HL-60 (cell line): Measurements from ENCODE around the gene NDUFS1.
"Not testable (repeated sequence)": the region's sequence is repeated elsewhere in the genome, so short reads cannot be mapped to it uniquely, and the experiment has no call there.

ENCODE experiments used
- DNase-seq, 2 experiments: peaks; one replicate each; pipeline ENCODE4 v3.0.0-alpha.2; 2010 to 2020; ENCODE audit warnings: low read depth in 1 of 2, low spot score in 1 of 2
- H3K27ac ChIP-seq: fragments of 250-450 bp; sonication (Bioruptor Pico); replicated peaks from 2 replicates; pipeline ENCODE4 v1.5.1; 2020; ENCODE audit warnings: mild to moderate bottlenecking, moderate library complexity
- H3K27me3 ChIP-seq: fragments of 250-450 bp; sonication (Bioruptor Pico); 2 replicates; pipeline ENCODE4 v1.5.1; 2021; ENCODE audit warnings: mild to moderate bottlenecking, moderate library complexity; ENCODE audit not compliant: insufficient read depth, poor library complexity, severe bottlenecking
- H3K4me3 ChIP-seq: replicated peaks from 2 replicates; pipeline ENCODE4 v1.5.1; 2011; ENCODE audit warnings: mild to moderate bottlenecking, control low read depth, low read length; ENCODE audit not compliant: insufficient read depth
- GABPA ChIP-seq: IDR thresholded peaks from 2 replicates; pipeline ENCODE4 v1.6.1; 2012; ENCODE audit warnings: low read depth
- POLR2AphosphoS5 ChIP-seq: IDR thresholded peaks from 2 replicates; pipeline ENCODE4 v1.6.1; 2012; ENCODE audit warnings: low read depth
- SPI1 ChIP-seq: IDR thresholded peaks from 2 replicates; pipeline ENCODE4 v1.6.1; 2012; ENCODE audit warnings: low read depth, mild to moderate bottlenecking, borderline replicate concordance
- TF ChIP-seq, protein P1 (sequence below): IDR thresholded peaks from one replicate; pipeline ENCODE4 v1.5.1; 2011; ENCODE audit warnings: low read length, control low read depth, inconsistent platforms; ENCODE audit not compliant: insufficient read depth
- TF ChIP-seq, protein P2 (sequence below): IDR thresholded peaks from 2 replicates; pipeline ENCODE4 v1.6.1; 2012; ENCODE audit warnings: low read depth; ENCODE audit not compliant: insufficient replicate concordance

Gene NDUFS1

DNA sequence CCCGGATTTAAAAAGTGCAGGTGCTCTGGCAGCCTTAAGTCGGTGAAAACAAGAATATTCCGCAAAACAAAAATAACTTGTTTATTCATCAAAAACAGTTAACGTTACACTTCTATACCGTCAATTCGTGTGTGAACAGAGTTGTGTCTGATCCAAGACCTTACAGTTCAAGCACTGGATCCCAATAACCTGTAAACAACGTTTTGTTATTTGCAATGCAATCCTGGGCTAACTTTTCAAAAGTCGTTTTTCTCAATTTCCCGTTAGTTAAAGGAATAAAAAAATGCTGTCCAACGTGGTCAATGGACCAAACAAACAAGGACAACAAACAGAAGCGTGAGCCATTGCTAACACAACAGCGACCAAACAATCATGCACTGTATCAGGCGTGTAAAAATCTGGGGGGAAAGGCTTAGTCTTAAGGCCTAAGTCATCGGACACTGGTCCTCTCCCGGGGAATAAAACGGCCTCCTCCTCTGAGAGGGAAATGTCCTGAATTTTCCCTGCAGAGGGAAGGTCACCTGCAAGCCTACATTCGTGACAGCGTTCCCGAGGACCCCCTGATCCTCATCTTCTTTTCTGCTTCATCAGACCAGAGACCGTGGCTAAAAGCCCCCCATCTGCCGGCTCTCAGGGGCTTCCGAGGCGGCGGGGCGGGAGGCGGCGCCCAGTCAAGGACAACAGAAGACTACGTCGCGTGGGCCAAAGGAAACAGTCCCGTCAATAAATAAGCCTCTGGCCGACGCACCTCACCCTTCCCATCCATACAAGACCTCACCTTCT, 490 bp downstream of the NDUFS1 start:
- peak in 1 of 2 experiments; percentile 11 for DNase-seq

DNA sequence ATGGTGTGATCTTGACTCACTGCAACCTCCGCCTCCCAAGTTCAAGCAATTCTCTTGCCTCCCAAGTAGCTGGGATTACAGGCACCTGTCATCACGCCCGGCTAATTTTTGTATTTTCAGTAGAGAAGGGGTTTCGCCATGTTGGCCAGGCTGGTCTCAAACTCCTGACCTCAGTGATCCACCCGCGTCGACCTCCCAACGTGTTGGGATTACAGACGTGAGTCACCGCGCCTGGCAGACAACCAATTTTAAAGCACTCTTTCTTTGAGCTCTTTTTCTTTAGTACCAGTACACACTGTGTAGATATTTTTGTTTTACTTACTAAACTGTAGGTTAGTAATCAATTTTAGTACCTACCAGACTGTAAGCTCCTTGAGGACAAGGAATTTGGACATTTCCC, 2.2 kb downstream of the NDUFS1 start:
- not testable (repeated sequence) for H3K4me3 ChIP-seq, H3K27me3 ChIP-seq, DNase-seq, H3K27ac ChIP-seq

More for the DNA sequence above, 490 bp downstream of the NDUFS1 start:
- TF ChIP-seq, protein P1, sequence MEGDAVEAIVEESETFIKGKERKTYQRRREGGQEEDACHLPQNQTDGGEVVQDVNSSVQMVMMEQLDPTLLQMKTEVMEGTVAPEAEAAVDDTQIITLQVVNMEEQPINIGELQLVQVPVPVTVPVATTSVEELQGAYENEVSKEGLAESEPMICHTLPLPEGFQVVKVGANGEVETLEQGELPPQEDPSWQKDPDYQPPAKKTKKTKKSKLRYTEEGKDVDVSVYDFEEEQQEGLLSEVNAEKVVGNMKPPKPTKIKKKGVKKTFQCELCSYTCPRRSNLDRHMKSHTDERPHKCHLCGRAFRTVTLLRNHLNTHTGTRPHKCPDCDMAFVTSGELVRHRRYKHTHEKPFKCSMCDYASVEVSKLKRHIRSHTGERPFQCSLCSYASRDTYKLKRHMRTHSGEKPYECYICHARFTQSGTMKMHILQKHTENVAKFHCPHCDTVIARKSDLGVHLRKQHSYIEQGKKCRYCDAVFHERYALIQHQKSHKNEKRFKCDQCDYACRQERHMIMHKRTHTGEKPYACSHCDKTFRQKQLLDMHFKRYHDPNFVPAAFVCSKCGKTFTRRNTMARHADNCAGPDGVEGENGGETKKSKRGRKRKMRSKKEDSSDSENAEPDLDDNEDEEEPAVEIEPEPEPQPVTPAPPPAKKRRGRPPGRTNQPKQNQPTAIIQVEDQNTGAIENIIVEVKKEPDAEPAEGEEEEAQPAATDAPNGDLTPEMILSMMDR: no peak
- no peak for TF ChIP-seq GABPA
- peak overlapping the region; percentile 93 for H3K27ac ChIP-seq
- peak overlapping the region; percentile 74 for H3K4me3 ChIP-seq
- H3K27me3 ChIP-seq: no peaks in the 10 kb centered on the region

DNA sequence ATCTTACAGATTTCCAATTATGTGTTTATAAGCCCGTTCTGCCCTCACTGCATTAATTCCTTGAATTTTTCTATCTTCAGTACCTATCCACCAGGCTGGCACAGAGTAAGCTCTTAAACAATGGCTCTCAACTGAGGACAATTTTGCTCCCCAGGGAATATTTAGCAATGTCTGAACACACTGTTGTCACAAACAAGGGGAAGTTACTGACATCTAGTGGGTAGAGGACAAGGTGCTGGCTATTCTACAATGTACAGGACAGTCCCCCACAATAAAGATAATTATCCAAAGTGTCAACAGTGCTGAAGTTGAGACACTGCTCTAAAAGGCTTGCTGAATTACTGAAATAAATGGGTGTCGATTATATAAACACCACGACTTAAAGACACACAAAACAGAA, 5.0 kb downstream of the NDUFS1 start:
- Histone ChIP-seq H3K4me3 (no peak overlapping the region), H3K27me3 (no peaks in the 10 kb centered on the region), H3K27ac (no peak overlapping the region)
- DNase-seq: peak in 1 of 2 experiments; percentile 64
- TF ChIP-seq, protein P2, sequence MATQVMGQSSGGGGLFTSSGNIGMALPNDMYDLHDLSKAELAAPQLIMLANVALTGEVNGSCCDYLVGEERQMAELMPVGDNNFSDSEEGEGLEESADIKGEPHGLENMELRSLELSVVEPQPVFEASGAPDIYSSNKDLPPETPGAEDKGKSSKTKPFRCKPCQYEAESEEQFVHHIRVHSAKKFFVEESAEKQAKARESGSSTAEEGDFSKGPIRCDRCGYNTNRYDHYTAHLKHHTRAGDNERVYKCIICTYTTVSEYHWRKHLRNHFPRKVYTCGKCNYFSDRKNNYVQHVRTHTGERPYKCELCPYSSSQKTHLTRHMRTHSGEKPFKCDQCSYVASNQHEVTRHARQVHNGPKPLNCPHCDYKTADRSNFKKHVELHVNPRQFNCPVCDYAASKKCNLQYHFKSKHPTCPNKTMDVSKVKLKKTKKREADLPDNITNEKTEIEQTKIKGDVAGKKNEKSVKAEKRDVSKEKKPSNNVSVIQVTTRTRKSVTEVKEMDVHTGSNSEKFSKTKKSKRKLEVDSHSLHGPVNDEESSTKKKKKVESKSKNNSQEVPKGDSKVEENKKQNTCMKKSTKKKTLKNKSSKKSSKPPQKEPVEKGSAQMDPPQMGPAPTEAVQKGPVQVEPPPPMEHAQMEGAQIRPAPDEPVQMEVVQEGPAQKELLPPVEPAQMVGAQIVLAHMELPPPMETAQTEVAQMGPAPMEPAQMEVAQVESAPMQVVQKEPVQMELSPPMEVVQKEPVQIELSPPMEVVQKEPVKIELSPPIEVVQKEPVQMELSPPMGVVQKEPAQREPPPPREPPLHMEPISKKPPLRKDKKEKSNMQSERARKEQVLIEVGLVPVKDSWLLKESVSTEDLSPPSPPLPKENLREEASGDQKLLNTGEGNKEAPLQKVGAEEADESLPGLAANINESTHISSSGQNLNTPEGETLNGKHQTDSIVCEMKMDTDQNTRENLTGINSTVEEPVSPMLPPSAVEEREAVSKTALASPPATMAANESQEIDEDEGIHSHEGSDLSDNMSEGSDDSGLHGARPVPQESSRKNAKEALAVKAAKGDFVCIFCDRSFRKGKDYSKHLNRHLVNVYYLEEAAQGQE: no peak

DNA sequence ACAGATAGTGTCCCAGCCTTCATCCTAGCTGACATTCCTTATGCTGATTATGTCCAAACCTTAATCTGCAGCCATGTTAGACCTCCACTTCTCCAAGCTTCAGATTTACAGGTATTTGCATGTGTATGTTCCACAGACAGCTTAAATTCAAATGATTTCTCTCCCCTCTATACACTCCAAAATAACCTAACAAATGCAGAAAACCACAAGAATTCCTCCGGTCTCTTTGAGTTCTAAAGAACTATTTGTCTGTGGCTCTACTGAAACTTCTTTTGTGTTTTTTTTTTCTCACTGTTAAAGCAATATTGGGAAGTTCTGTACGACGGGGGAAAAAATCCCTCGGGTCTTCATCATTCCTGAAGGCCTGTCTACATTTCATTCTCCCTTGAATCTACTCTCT, 8.6 kb downstream of the NDUFS1 start:
- Histone ChIP-seq H3K27me3 (no peaks in the 10 kb centered on the region), H3K27ac (no peak overlapping the region), H3K4me3 (no peak overlapping the region)
- no peak for DNase-seq
- TF ChIP-seq POLR2AphosphoS5 (no peak), GABPA (no peak), SPI1 (no peak)
- TF ChIP-seq, protein P2: no peak
- TF ChIP-seq, protein P1: no peak

DNA sequence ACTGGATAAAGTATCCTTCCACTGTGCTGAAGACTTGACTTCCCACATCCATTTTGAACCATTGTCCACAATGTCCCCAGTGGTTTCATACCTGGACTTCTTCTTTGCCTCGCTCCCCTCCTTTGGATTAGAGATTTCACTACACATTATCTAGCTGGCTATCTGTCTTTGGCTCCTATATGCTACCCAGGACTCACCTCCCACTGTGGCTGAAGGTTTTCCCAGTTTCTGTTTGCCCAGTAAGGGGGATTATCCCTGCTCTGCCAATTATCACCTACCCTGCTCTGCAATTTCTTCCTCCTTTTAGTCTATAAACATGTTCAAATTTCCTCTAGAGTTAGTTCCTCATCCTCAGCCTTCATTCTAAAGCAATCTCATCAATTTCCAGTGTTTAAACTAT, 9.1 kb downstream of the NDUFS1 start:
- Histone ChIP-seq H3K4me3 (no peak overlapping the region), H3K27ac (no peak overlapping the region), H3K27me3 (no peaks in the 10 kb centered on the region)
- DNase-seq: no peak
- TF ChIP-seq, protein P2: no peak
- TF ChIP-seq, protein P1: no peak
- TF ChIP-seq GABPA (no peak), SPI1 (no peak), POLR2AphosphoS5 (no peak)
